Skeletal muscle satellite cell (primary cell): Measurements from ENCODE around the gene PRPF40B. TPM values are rescaled to one million over a fixed set of nuclear protein-coding genes. Genes with fewer than 3 reads are reported as not detected.

Experiments used
- H3K27me3 ChIP-seq: 2 replicates; pipeline ENCODE4 v1.7.0; 2013; ENCODE audit warnings: low read length; ENCODE audit not compliant: control insufficient read depth, insufficient read depth
- H3K36me3 ChIP-seq: 2 replicates; pipeline ENCODE4 v1.7.0; 2013; ENCODE audit warnings: mild to moderate bottlenecking, control low read depth, low read length; ENCODE audit not compliant: insufficient read depth
- H3K4me1 ChIP-seq: 2 replicates; pipeline ENCODE4 v1.7.0; 2013; ENCODE audit warnings: low read length; ENCODE audit not compliant: control insufficient read depth, insufficient read depth
- H3K4me2 ChIP-seq: 2 replicates; pipeline ENCODE4 v1.7.0; 2013; ENCODE audit warnings: mild to moderate bottlenecking, low read length
- H3K4me3 ChIP-seq: 2 replicates; pipeline ENCODE4 v1.7.0; 2013; ENCODE audit warnings: low read length
- H3K9ac ChIP-seq: 2 replicates; pipeline ENCODE4 v1.7.0; 2013; ENCODE audit warnings: mild to moderate bottlenecking, low read depth, low read length, moderate library complexity
- H3K9me3 ChIP-seq: replicated peaks from 2 replicates; pipeline ENCODE4 v1.7.0; 2013; ENCODE audit warnings: mild to moderate bottlenecking, control low read depth, low read length
- total RNA-seq: library from RNA; depleted of rRNA; stranded (reverse); fragments of >200 nt; gene quantifications from 2 replicates; pipeline ENCODE4 v1.2.3, GENCODE V29; 2012; rRNA removed

PRPF40B gene
- total RNA-seq = 5.2 and 11.7 TPM in 2 replicates

- Histone ChIP-seq H3K36me3 (no peaks in the 10 kb centered on the region), H3K4me1 (peaks cover 28% of the 10 kb centered on the region), H3K4me2 (peak within 1 kb of the TSS; percentile 85), H3K27me3 (peaks cover 14% of the 10 kb centered on the region), H3K4me3 (peak within 1 kb of the TSS; percentile 74), H3K9me3 (no peaks in the 10 kb centered on the region), H3K9ac (peak within 1 kb of the TSS; percentile 78)
Observed at GRCh38 chr12:49623142-49623904, at the start of gene PRPF40B. Gene PRPF40B (plus strand): TSS chr12:49623561. CDS start chr12:49623591, 30 bp downstream.

GRCh38 chr12:49577589-49578315, 45.6 kb upstream of the PRPF40B start:
- no peaks in the 10 kb centered on the region for H3K27me3 ChIP-seq
- H3K9ac ChIP-seq = no peak overlapping the region
- peaks cover 5% of the 10 kb centered on the region for H3K4me1 ChIP-seq
- H3K4me2 ChIP-seq = no peak overlapping the region
- no peaks in the 10 kb centered on the region for H3K36me3 ChIP-seq
- no peaks in the 10 kb centered on the region for H3K9me3 ChIP-seq
- no peak overlapping the region for H3K4me3 ChIP-seq

- H3K9ac ChIP-seq = no peak overlapping the region
- H3K27me3 ChIP-seq = no peaks in the 10 kb centered on the region
- H3K9me3 ChIP-seq = no peaks in the 10 kb centered on the region
- H3K4me1 ChIP-seq = peaks cover 12% of the 10 kb centered on the region
- H3K36me3 ChIP-seq = no peaks in the 10 kb centered on the region
- H3K4me2 ChIP-seq = no peak overlapping the region
- no peak overlapping the region for H3K4me3 ChIP-seq
Observed at GRCh38 chr12:49578471-49579112, 44.8 kb upstream of the PRPF40B start.

- H3K27me3 ChIP-seq = no peaks in the 10 kb centered on the region
- H3K4me2 ChIP-seq = no peak overlapping the region
- H3K9me3 ChIP-seq = no peaks in the 10 kb centered on the region
- no peak overlapping the region for H3K4me3 ChIP-seq
- no peaks in the 10 kb centered on the region for H3K36me3 ChIP-seq
- H3K4me1 ChIP-seq = peaks cover 14% of the 10 kb centered on the region
- no peak overlapping the region for H3K9ac ChIP-seq
Observed at GRCh38 chr12:49580572-49581535, 42.5 kb upstream of the PRPF40B start.

GRCh38 chr12:49582201-49582600, 41.2 kb upstream of the PRPF40B start:
- H3K4me3 ChIP-seq = no peak overlapping the region
- H3K36me3 ChIP-seq = no peaks in the 10 kb centered on the region
- H3K9ac ChIP-seq = no peak overlapping the region

GRCh38 chr12:49582850-49583249, 40.5 kb upstream of the PRPF40B start:
- peaks cover 14% of the 10 kb centered on the region for H3K4me1 ChIP-seq
- H3K9ac ChIP-seq = no peak overlapping the region
- H3K9me3 ChIP-seq = no peaks in the 10 kb centered on the region
- H3K27me3 ChIP-seq = no peaks in the 10 kb centered on the region
- no peaks in the 10 kb centered on the region for H3K36me3 ChIP-seq
- H3K4me2 ChIP-seq = no peak overlapping the region
- no peak overlapping the region for H3K4me3 ChIP-seq

More at GRCh38 chr12:49582201-49582600, 41.2 kb upstream of the PRPF40B start:
- Histone ChIP-seq H3K9me3 (no peaks in the 10 kb centered on the region), H3K4me2 (no peak overlapping the region), H3K27me3 (no peaks in the 10 kb centered on the region), H3K4me1 (peaks cover 14% of the 10 kb centered on the region)

- H3K4me1 ChIP-seq = peaks cover 14% of the 10 kb centered on the region
- H3K27me3 ChIP-seq = no peaks in the 10 kb centered on the region
- no peak overlapping the region for H3K4me2 ChIP-seq
- H3K9ac ChIP-seq = no peak overlapping the region
- H3K9me3 ChIP-seq = no peaks in the 10 kb centered on the region
- no peaks in the 10 kb centered on the region for H3K36me3 ChIP-seq
- no peak overlapping the region for H3K4me3 ChIP-seq
Observed at GRCh38 chr12:49583366-49584094, 39.8 kb upstream of the PRPF40B start.

GRCh38 chr12:49584591-49584990, 38.8 kb upstream of the PRPF40B start:
- Histone ChIP-seq H3K27me3 (no peaks in the 10 kb centered on the region), H3K9me3 (no peaks in the 10 kb centered on the region), H3K4me2 (no peak overlapping the region), H3K4me1 (peaks cover 14% of the 10 kb centered on the region), H3K9ac (no peak overlapping the region), H3K4me3 (no peak overlapping the region), H3K36me3 (no peaks in the 10 kb centered on the region)

- H3K4me1 ChIP-seq = peaks cover 12% of the 10 kb centered on the region
- H3K9ac ChIP-seq = no peak overlapping the region
- H3K4me3 ChIP-seq = no peak overlapping the region
- H3K4me2 ChIP-seq = no peak overlapping the region
- no peaks in the 10 kb centered on the region for H3K36me3 ChIP-seq
- no peaks in the 10 kb centered on the region for H3K9me3 ChIP-seq
- no peaks in the 10 kb centered on the region for H3K27me3 ChIP-seq
Observed at GRCh38 chr12:49585477-49586459, 37.6 kb upstream of the PRPF40B start.
